NT2/D1 (cell line): Measurements from ENCODE around the gene ADAMTSL5.
A peak's percentile ranks its signal among the peaks of the same experiment; 100 is the strongest.

ENCODE experiments used
- DNase-seq: peaks from one replicate; pipeline ENCODE4 v3.0.0-alpha.2; 2011; ENCODE audit warnings: low read depth, low spot score
- H3K27me3 ChIP-seq: 2 replicates; pipeline ENCODE4 v1.6.0; 2011; ENCODE audit warnings: mild to moderate bottlenecking; ENCODE audit not compliant: insufficient read length, insufficient read depth
- H3K36me3 ChIP-seq: 2 replicates; pipeline ENCODE4 v1.6.1; 2011; ENCODE audit warnings: mild to moderate bottlenecking, low read length, mixed read lengths; ENCODE audit not compliant: insufficient read depth, insufficient read length
- H3K4me1 ChIP-seq: 2 replicates; pipeline ENCODE4 v1.5.1; 2011; ENCODE audit not compliant: insufficient read depth, insufficient read length
- H3K4me3 ChIP-seq: 2 replicates; pipeline ENCODE4 v1.5.1; 2011; ENCODE audit warnings: low read depth; ENCODE audit not compliant: insufficient read length
- H3K9ac ChIP-seq: 2 replicates; pipeline ENCODE4 v1.6.0; 2011; ENCODE audit warnings: low read depth; ENCODE audit not compliant: insufficient read length
- H3K9me3 ChIP-seq: 2 replicates; pipeline ENCODE4 v1.5.1; 2011; ENCODE audit warnings: mild to moderate bottlenecking, low read length; ENCODE audit not compliant: insufficient read depth
- SUZ12 ChIP-seq: IDR thresholded peaks from 2 replicates; pipeline ENCODE4 v1.6.1; 2011; ENCODE audit not compliant: insufficient read length, insufficient read depth; ENCODE audit errors: extremely low read depth
- YY1 ChIP-seq: IDR thresholded peaks from 2 replicates; pipeline ENCODE4 v1.6.1; 2011; ENCODE audit not compliant: insufficient read length, insufficient read depth
- ZNF274 ChIP-seq: IDR thresholded peaks from 2 replicates; pipeline ENCODE4 v1.6.1; 2011; ENCODE audit warnings: mild to moderate bottlenecking, low read depth, low read length

The ADAMTSL5 gene

GRCh38 chr19:1468821-1469254, 44.0 kb downstream of the ADAMTSL5 start:
- no peak for DNase-seq
- H3K27me3 ChIP-seq, result peaks cover 60% of the 10 kb centered on the region

GRCh38 chr19:1468274-1468820, 44.5 kb downstream of the ADAMTSL5 start:
- no peak for TF ChIP-seq YY1
- no peak for TF ChIP-seq ZNF274
- peak; percentile 72 for TF ChIP-seq SUZ12
- Histone ChIP-seq H3K9me3 (no peaks in the 10 kb centered on the region), H3K4me1 (peaks cover 47% of the 10 kb centered on the region), H3K27me3 (peaks cover 60% of the 10 kb centered on the region), H3K36me3 (peaks cover 4% of the 10 kb centered on the region), H3K9ac (peak overlapping the region; percentile 81), H3K4me3 (peak overlapping the region; percentile 45)
- no peak for DNase-seq

More at GRCh38 chr19:1468821-1469254, 44.0 kb downstream of the ADAMTSL5 start:
- H3K9ac ChIP-seq, result peak overlapping the region; percentile 85
- H3K4me3 ChIP-seq, result peak overlapping the region; percentile 53
- no peaks in the 10 kb centered on the region for H3K9me3 ChIP-seq
- TF ChIP-seq SUZ12 (no peak), ZNF274 (no peak), YY1 (no peak)
- peaks cover 8% of the 10 kb centered on the region for H3K36me3 ChIP-seq
- peaks cover 48% of the 10 kb centered on the region for H3K4me1 ChIP-seq

DNA sequence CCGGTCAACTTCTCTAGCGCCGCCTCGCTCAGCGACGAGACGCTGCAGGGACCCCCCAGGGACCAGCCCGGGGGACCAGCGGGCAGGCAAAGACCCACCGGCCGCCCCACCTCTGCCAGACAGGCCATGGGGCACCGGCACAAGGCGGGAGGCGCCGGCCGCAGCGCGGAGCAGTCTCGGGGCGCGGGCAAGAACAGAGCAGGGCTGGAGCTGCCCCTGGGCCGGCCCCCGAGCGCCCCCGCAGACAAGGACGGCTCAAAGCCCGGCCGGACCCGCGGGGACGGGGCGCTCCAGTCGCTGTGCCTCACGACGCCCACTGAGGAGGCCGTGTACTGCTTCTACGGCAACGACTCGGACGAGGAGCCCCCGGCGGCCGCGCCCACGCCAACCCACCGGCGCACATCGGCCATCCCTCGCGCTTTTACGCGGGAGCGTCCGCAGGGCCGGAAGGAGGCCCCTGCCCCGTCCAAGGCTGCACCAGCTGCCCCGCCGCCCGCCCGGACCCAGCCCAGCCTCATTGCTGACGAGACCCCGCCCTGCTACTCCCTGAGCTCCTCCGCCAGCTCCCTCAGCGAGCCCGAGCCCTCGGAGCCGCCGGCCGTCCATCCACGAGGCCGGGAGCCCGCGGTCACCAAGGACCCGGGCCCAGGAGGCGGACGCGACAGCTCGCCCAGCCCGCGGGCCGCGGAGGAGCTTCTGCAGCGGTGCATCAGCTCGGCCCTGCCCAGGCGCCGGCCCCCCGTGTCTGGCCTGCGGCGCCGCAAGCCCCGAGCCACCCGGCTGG, 45.1 kb downstream of the ADAMTSL5 start:
- Histone ChIP-seq H3K9me3 (no peaks in the 10 kb centered on the region), H3K4me3 (peak overlapping the region; percentile 45), H3K4me1 (peaks cover 42% of the 10 kb centered on the region), H3K36me3 (peaks cover 4% of the 10 kb centered on the region), H3K27me3 (peaks cover 60% of the 10 kb centered on the region), H3K9ac (peak overlapping the region; percentile 81)
- DNase-seq, result no peak
- TF ChIP-seq ZNF274 (no peak), SUZ12 (peak; percentile 71), YY1 (no peak)

DNA sequence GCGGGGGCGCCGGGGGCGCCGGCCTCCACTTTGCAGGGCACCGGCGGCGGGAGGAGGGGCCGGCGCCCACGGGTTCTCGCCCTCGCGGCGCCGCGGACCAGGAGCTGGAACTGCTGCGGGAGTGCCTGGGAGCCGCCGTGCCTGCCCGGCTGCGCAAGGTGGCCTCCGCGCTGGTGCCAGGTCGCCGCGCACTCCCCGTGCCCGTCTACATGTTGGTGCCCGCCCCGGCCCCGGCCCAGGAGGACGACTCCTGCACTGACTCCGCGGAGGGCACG, 45.7 kb downstream of the ADAMTSL5 start:
- DNase-seq, result no peak
- peak overlapping the region; percentile 81 for H3K9ac ChIP-seq
- H3K9me3 ChIP-seq, result no peaks in the 10 kb centered on the region
- peaks cover 4% of the 10 kb centered on the region for H3K36me3 ChIP-seq
- H3K4me3 ChIP-seq, result peak overlapping the region; percentile 45
- H3K4me1 ChIP-seq, result peaks cover 39% of the 10 kb centered on the region
- H3K27me3 ChIP-seq, result peaks cover 59% of the 10 kb centered on the region
- TF ChIP-seq SUZ12, result no peak
- no peak for TF ChIP-seq ZNF274
- TF ChIP-seq YY1, result no peak

DNA sequence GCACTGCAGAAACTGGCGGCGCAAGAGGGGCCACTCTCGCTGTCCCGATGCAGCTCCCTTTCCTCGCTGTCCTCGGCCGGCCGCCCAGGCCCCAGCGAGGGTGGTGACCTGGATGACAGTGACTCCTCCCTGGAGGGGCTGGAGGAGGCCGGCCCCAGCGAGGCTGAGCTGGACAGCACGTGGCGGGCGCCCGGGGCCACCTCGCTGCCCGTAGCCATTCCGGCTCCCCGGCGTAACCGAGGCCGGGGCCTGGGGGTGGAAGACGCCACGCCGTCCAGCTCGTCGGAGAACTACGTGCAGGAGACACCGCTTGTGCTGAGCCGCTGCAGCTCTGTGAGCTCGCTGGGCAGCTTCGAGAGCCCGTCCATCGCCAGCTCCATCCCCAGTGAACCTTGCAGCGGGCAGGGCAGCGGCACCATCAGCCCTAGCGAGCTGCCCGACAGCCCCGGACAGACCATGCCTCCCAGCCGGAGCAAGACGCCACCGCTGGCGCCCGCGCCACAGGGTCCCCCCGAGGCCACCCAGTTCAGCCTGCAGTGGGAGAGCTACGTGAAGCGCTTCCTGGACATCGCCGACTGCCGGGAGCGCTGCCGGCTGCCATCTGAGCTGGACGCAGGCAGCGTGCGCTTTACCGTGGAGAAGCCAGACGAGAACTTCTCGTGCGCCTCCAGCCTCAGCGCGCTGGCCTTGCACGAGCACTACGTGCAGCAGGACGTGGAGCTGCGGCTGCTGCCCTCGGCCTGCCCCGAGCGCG, 46.2 kb downstream of the ADAMTSL5 start:
- H3K4me1 ChIP-seq, result peaks cover 34% of the 10 kb centered on the region
- H3K36me3 ChIP-seq, result peaks cover 4% of the 10 kb centered on the region
- peak overlapping the region; percentile 45 for H3K4me3 ChIP-seq
- no peaks in the 10 kb centered on the region for H3K9me3 ChIP-seq
- peak overlapping the region; percentile 81 for H3K9ac ChIP-seq
- DNase-seq, result no peak
- peaks cover 54% of the 10 kb centered on the region for H3K27me3 ChIP-seq
- TF ChIP-seq SUZ12 (peak; percentile 32), ZNF274 (no peak)

DNA sequence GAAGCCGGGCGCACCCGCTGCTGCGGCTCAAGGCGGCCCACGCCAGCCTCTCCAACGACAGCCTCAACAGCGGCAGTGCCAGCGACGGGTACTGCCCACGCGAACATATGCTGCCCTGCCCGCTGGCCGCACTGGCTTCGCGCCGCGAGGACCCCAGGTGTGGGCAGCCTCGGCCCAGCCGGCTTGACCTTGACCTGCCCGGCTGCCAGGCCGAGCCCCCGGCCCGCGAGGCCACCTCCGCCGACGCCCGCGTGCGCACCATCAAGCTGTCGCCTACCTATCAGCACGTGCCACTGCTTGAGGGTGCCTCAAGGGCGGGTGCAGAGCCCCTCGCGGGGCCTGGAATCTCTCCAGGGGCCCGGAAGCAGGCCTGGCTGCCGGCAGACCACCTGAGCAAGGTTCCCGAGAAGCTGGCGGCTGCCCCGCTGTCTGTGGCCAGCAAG, 46.8 kb downstream of the ADAMTSL5 start:
- Histone ChIP-seq H3K4me3 (no peak overlapping the region), H3K9ac (peak overlapping the region; percentile 81), H3K4me1 (peaks cover 31% of the 10 kb centered on the region), H3K36me3 (peaks cover 6% of the 10 kb centered on the region), H3K27me3 (peaks cover 52% of the 10 kb centered on the region), H3K9me3 (no peaks in the 10 kb centered on the region)
- no peak for DNase-seq
- TF ChIP-seq SUZ12 (peak; percentile 47), ZNF274 (no peak)
